Neural cell (in vitro differentiated cells): ENCODE measurements around the gene HDAC9. TPM values are rescaled to one million over a fixed set of nuclear protein-coding genes. Genes with fewer than 3 reads are reported as not detected.

Source experiments
- H2AFZ ChIP-seq: fragments of 200-600, 300-800 bp; sonication (generic), shearing (Covaris generic); 2 replicates; pipeline ENCODE4 v1.6.0; 2014; ENCODE audit warnings: low read depth, mild to moderate bottlenecking, antibody characterized with exemption, low read length, moderate library complexity
- H3F3A ChIP-seq: fragments of 200-600 bp; shearing (Covaris generic); 2 replicates; pipeline ENCODE4 v1.6.1; 2016; ENCODE audit warnings: mild to moderate bottlenecking, moderate library complexity, mixed read lengths, antibody characterized with exemption, low read length; ENCODE audit not compliant: insufficient read depth, poor library complexity, severe bottlenecking
- H3K27ac ChIP-seq: fragments of 200-600, 300-800 bp; sonication (generic), shearing (Covaris generic); 2 replicates; pipeline ENCODE4 v1.5.1; 2014; ENCODE audit warnings: mild to moderate bottlenecking, low read length, moderate library complexity
- H3K27me3 ChIP-seq: fragments of 300-800, 200-600 bp; sonication (generic), shearing (Covaris generic); 2 replicates; pipeline ENCODE4 v1.6.0; 2014; ENCODE audit warnings: mild to moderate bottlenecking, low read depth, low read length, moderate library complexity; ENCODE audit not compliant: insufficient read depth
- H3K36me3 ChIP-seq: fragments of 300-800, 200-600 bp; sonication (generic), shearing (Covaris generic); 2 replicates; pipeline ENCODE4 v1.5.1; 2014; ENCODE audit warnings: mild to moderate bottlenecking, antibody characterized with exemption, low read length, moderate library complexity; ENCODE audit not compliant: insufficient read depth
- H3K4me2 ChIP-seq: fragments of 300-800, 200-600 bp; sonication (generic), shearing (Covaris generic); 2 replicates; pipeline ENCODE4 v1.6.0; 2014; ENCODE audit warnings: mild to moderate bottlenecking, low read length
- H3K4me3 ChIP-seq: fragments of 300-800, 200-600 bp; sonication (generic), shearing (Covaris generic); 2 replicates; pipeline ENCODE4 v1.5.1; 2014; ENCODE audit warnings: mild to moderate bottlenecking, low read length, moderate library complexity
- H3K79me2 ChIP-seq: fragments of 200-600 bp; shearing (Covaris generic); replicated peaks from 2 replicates; pipeline ENCODE4 v1.6.0; 2014; ENCODE audit warnings: mild to moderate bottlenecking, low read length, moderate library complexity; ENCODE audit not compliant: insufficient read depth
- H3K9ac ChIP-seq: fragments of 300-800, 200-600 bp; sonication (generic), shearing (Covaris generic); 2 replicates; pipeline ENCODE4 v1.6.1; 2016; ENCODE audit warnings: mild to moderate bottlenecking, low read length, mixed read lengths
- H3K9me2 ChIP-seq: fragments of 200-600 bp; shearing (Covaris generic); 2 replicates; pipeline ENCODE4 v1.6.1; 2016; ENCODE audit warnings: mild to moderate bottlenecking, low read length, mixed read lengths; ENCODE audit not compliant: insufficient read depth
- H3K9me3 ChIP-seq: fragments of 200-600, 300-800 bp; sonication (generic), shearing (Covaris generic); 2 replicates; pipeline ENCODE4 v1.6.1; 2016; ENCODE audit warnings: mild to moderate bottlenecking, mixed run types, low read length, moderate library complexity, mixed read lengths
- H4K20me1 ChIP-seq: fragments of 200-600 bp; shearing (Covaris generic); 2 replicates; pipeline ENCODE4 v1.6.1; 2016; ENCODE audit warnings: mild to moderate bottlenecking, mixed run types; ENCODE audit not compliant: insufficient read depth
- EP300 ChIP-seq: fragments of 450-650 bp; conservative IDR thresholded peaks from 2 replicates; pipeline ENCODE4 v1.6.1; 2014; ENCODE audit warnings: antibody characterized with exemption, mild to moderate bottlenecking, moderate library complexity; ENCODE audit not compliant: poor library complexity, severe bottlenecking
- EZH2 ChIP-seq: fragments of 200-600, 300-800 bp; shearing (Covaris generic), sonication (generic); IDR thresholded peaks from 2 replicates; pipeline ENCODE4 v1.6.1; 2014; ENCODE audit warnings: antibody characterized with exemption, low read length, borderline replicate concordance, mild to moderate bottlenecking; ENCODE audit not compliant: insufficient read depth, poor library complexity, severe bottlenecking
- MXI1 ChIP-seq: fragments of 450-650 bp; conservative IDR thresholded peaks from 2 replicates; pipeline ENCODE4 v1.6.1; 2014; ENCODE audit warnings: antibody characterized with exemption, mild to moderate bottlenecking; ENCODE audit not compliant: poor library complexity, severe bottlenecking
- POLR2AphosphoS5 ChIP-seq: IDR thresholded peaks from 2 replicates; pipeline ENCODE4 v1.6.1; 2012
- RAD21 ChIP-seq: fragments of 450-650 bp; conservative IDR thresholded peaks from 2 replicates; pipeline ENCODE4 v1.6.1; 2014; ENCODE audit warnings: antibody characterized with exemption, mild to moderate bottlenecking, moderate library complexity
- SMC3 ChIP-seq: fragments of 450-650 bp; conservative IDR thresholded peaks from 2 replicates; pipeline ENCODE4 v1.6.1; 2014; ENCODE audit warnings: antibody characterized with exemption, mild to moderate bottlenecking, moderate library complexity; ENCODE audit not compliant: poor library complexity
- TAF1 ChIP-seq: IDR thresholded peaks from 2 replicates; pipeline ENCODE4 v1.6.1; 2012; ENCODE audit warnings: low read depth
- polyA plus RNA-seq: library from polyadenylated mRNA; depleted of rRNA; stranded (reverse); fragments of >200 nt; gene quantifications from 2 replicates; pipeline ENCODE4 v1.2.3, GENCODE V29; 2014
- TF ChIP-seq, protein P1 (sequence below): IDR thresholded peaks from 2 replicates; pipeline ENCODE4 v1.6.1; 2012; ENCODE audit warnings: borderline replicate concordance
- TF ChIP-seq, protein P2 (sequence below): fragments of 450-650 bp; IDR thresholded peaks from 2 replicates; pipeline ENCODE4 v1.5.1; 2014; ENCODE audit warnings: antibody characterized with exemption, mild to moderate bottlenecking, moderate library complexity; ENCODE audit not compliant: poor library complexity, severe bottlenecking

HDAC9 gene
- polyA plus RNA-seq, 1 donor from 2014 or later: 15.9 TPM

DNA sequence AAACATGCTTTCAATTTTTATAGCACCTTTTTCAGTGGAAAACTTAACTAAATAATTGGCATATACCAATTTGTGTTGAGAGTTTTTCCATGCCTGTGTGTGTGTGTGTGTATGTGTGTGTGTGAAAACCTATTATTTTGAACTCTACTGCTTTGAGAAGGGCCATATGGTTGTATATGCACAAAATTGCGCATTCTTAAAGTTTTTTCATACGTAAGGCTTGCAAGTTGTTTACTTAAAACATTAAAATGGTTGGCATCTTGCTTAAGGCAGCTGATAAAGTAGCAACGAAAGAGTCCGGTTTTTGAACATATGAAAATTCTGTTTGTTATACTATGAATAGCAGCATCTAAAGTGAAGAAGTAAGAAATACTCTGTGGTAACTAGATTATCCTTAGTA lies 84.1 kb downstream of the HDAC9 start:
- H4K20me1 ChIP-seq: no peaks in the 10 kb centered on the region
- no peaks in the 10 kb centered on the region for H3K27me3 ChIP-seq
- TF ChIP-seq EP300 (no peak), RAD21 (no peak), EZH2 (no peak), MXI1 (no peak), POLR2AphosphoS5 (no peak), SMC3 (no peak), TAF1 (no peak)
- TF ChIP-seq, protein P1, sequence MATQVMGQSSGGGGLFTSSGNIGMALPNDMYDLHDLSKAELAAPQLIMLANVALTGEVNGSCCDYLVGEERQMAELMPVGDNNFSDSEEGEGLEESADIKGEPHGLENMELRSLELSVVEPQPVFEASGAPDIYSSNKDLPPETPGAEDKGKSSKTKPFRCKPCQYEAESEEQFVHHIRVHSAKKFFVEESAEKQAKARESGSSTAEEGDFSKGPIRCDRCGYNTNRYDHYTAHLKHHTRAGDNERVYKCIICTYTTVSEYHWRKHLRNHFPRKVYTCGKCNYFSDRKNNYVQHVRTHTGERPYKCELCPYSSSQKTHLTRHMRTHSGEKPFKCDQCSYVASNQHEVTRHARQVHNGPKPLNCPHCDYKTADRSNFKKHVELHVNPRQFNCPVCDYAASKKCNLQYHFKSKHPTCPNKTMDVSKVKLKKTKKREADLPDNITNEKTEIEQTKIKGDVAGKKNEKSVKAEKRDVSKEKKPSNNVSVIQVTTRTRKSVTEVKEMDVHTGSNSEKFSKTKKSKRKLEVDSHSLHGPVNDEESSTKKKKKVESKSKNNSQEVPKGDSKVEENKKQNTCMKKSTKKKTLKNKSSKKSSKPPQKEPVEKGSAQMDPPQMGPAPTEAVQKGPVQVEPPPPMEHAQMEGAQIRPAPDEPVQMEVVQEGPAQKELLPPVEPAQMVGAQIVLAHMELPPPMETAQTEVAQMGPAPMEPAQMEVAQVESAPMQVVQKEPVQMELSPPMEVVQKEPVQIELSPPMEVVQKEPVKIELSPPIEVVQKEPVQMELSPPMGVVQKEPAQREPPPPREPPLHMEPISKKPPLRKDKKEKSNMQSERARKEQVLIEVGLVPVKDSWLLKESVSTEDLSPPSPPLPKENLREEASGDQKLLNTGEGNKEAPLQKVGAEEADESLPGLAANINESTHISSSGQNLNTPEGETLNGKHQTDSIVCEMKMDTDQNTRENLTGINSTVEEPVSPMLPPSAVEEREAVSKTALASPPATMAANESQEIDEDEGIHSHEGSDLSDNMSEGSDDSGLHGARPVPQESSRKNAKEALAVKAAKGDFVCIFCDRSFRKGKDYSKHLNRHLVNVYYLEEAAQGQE: no peak
- TF ChIP-seq, protein P2, sequence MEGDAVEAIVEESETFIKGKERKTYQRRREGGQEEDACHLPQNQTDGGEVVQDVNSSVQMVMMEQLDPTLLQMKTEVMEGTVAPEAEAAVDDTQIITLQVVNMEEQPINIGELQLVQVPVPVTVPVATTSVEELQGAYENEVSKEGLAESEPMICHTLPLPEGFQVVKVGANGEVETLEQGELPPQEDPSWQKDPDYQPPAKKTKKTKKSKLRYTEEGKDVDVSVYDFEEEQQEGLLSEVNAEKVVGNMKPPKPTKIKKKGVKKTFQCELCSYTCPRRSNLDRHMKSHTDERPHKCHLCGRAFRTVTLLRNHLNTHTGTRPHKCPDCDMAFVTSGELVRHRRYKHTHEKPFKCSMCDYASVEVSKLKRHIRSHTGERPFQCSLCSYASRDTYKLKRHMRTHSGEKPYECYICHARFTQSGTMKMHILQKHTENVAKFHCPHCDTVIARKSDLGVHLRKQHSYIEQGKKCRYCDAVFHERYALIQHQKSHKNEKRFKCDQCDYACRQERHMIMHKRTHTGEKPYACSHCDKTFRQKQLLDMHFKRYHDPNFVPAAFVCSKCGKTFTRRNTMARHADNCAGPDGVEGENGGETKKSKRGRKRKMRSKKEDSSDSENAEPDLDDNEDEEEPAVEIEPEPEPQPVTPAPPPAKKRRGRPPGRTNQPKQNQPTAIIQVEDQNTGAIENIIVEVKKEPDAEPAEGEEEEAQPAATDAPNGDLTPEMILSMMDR: no peak
- no peak overlapping the region for H3K4me2 ChIP-seq
- H3K9me2 ChIP-seq: no peaks in the 10 kb centered on the region
- H3K4me3 ChIP-seq: no peak overlapping the region
- no peaks in the 10 kb centered on the region for H3K79me2 ChIP-seq
- H3F3A ChIP-seq: peaks cover 11% of the 10 kb centered on the region
- no peaks in the 10 kb centered on the region for H3K36me3 ChIP-seq
- no peak overlapping the region for H2AFZ ChIP-seq
- no peaks in the 10 kb centered on the region for H3K9me3 ChIP-seq
- H3K9ac ChIP-seq: no peak overlapping the region
- H3K27ac ChIP-seq: no peak overlapping the region

DNA sequence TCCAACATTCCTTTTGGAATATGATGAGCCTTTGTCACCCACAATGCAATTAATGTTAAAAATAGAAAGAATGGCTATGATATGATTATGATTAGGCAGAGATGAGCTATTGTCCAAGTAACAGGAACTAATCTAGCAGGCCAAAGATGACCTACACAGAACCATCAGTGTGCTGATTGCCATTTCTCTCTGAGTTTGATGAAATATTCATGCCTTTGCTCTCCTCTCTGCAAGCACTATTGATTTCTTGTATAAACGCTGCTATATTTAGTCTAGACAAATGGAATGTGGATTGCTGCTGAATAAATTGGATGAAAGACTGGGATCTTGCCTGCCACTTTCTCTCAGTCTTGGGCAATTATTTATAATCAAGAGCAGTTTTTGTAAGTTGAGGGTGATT lies 85.4 kb downstream of the HDAC9 start:
- Histone ChIP-seq H3K9ac (no peak overlapping the region), H3K4me2 (peak overlapping the region; percentile 52), H3K36me3 (no peaks in the 10 kb centered on the region), H2AFZ (no peak overlapping the region), H3K9me2 (no peaks in the 10 kb centered on the region), H3K79me2 (no peaks in the 10 kb centered on the region), H3F3A (peaks cover 11% of the 10 kb centered on the region), H3K4me3 (peak overlapping the region; percentile 35), H4K20me1 (no peaks in the 10 kb centered on the region), H3K9me3 (no peaks in the 10 kb centered on the region), H3K27ac (peak overlapping the region; percentile 66), H3K27me3 (no peaks in the 10 kb centered on the region)
- TF ChIP-seq, protein P2: peak; percentile 8
- TF ChIP-seq EP300 (peak; percentile 83), POLR2AphosphoS5 (peak; percentile 83), EZH2 (no peak), TAF1 (no peak)
- TF ChIP-seq, protein P1: peak; percentile 85
